Uterus (tissue), 2 donors: Measurements from ENCODE around the gene PPM1A.

Experiments
- CTCF ChIP-seq, 4 experiments: fragments of 200-600 bp in 2 of 4; fragments of 450-650 bp in 2 of 4; sonication (generic) in 2 of 4; IDR thresholded peaks; one replicate each; pipeline ENCODE4 v1.5.1; 2016 to 2019; ENCODE audit warnings: antibody characterized with exemption in 4 of 4, mild to moderate bottlenecking in 2 of 4, moderate library complexity in 1 of 4
- POLR2A ChIP-seq, 2 donors: fragments of 450-650 bp; IDR thresholded peaks; one replicate each; pipeline ENCODE4 v1.6.1; 2016; ENCODE audit warnings: antibody characterized with exemption in 2 of 2, mild to moderate bottlenecking in 1 of 2, moderate library complexity in 1 of 2

DNA sequence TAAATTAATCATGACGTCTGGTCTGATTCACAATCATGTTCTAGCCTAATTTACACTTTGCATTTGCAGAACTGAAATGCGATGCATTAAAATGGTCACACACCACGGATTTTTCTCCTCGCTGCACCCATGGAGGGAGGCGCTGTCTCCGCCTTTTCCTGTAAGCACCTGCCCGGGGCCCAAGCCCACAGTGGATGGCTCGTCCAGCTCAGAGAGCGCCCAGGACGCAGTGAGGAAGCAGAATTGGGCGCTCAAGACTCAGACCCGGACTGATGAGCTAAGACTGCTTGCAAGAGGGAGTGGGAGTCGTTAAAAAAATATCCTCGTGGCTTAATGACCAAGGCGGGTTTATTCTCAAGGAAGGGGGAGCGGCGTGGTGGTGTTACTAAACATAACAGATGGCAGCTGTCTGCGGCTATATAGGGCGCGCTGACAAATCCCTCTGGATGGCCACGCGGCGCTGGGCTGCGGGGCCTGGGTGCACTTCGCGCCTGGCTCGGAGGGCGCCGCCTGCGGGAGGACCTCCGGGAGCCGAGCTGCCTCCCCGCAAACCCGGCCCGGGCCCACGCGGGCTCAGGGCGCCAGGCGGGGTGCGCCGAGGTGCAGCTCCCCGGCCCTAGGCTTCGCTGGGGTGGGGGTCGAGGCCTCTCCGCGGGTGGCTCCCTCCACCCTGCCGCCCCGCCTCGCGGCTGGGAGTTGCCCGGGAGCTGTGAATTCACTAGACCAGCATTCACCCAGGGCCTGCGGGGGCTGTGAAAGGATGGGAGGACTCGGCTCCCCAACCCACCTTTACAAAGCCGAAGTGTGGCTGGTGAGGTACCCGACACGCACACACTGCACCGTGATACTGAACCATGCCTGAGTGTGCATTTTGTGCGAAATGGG, 78.7 kb downstream of the PPM1A start:
- no peak for TF ChIP-seq CTCF (IDR thresholded peaks at IDR 0.05)
- TF ChIP-seq POLR2A (IDR thresholded peaks at IDR 0.05) = no peak
